Measurements from ENCODE around the gene MAPT.

GRCh38 chr17:45962221-45962972, 68.0 kb downstream of the MAPT start:
- TF ChIP-seq EZH2 (optimal IDR thresholded peaks at IDR 0.05; ENCODE audit: low read depth, low read length) (no peak), EZH2phosphoT487 (IDR thresholded peaks at IDR 0.05; ENCODE audit: low read length) (no peak)
